IPS-NIHi7 (cell line): Measurements from ENCODE around the gene LRRC8D.

Source experiments
- DNase-seq: peaks from one replicate; pipeline ENCODE4 v3.0.0; 2012; ENCODE audit warnings: mixed read lengths; ENCODE audit errors: extremely low spot score

The LRRC8D gene

DNA sequence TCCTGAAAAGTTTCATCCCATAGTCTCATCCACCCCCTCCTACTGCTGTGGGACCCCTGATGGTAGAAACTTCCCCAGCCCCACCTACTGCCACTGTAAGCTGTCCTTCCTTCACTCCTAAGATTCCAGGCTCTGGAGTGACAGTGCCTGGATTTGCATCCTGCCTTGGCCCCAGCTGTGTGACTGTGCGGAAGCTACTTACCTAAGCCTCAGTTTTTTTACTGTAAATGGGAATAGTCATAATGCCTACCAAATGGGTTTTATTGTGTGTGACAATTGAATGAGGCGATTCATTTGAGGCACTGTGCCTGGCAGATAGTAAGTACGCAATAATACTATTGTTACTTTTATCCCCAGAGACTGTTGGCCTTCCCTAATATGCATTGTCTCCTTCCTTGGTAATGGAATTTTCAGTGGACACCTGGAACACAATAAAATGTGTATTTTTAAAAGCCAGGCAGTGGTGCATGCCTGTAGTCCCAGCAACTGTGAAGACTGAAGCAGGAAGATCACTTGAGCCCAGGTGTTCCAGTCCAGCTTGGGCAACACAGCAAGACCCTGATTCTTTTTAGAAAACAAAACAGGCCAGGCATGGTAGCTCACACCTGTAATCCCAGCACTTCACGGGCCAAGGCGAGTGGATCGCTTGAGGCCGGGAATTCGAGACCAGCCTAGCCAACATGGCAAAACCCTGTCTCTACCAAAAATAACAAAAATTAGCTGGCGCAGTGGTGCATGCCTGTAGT, 119.0 kb downstream of the LRRC8D start:
- no peak for DNase-seq

DNA sequence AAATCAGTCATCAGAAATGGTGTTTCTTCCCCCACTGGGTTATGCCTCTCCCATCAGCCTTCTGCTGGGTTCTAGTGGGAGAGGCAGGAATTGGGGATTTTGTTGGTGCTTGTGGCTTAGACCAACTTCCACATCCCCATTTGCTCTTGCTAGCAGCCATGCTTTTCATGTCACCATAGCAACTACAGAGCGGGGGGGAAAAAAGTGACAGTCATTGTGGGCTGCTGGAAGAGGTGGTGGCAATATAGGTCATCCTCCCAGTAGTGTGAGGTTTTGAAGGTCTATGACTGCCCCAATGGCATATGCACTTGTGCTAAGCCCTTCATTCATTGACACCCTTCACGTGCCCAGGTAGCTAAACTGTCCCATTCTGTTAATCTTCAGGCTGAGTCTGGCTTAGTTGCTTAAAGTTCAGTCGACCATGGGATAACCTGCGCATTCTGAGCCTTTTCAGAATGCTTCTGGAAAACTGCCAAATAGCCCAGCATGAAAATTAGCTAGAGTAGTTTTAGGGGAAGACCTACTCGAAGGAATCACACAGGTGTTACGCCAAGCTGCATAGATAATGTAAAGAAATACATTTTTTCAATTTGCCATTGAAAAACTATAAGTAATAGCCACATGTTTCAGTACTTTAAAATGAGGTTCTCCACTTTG, 120.4 kb downstream of the LRRC8D start:
- no peak for DNase-seq

DNA sequence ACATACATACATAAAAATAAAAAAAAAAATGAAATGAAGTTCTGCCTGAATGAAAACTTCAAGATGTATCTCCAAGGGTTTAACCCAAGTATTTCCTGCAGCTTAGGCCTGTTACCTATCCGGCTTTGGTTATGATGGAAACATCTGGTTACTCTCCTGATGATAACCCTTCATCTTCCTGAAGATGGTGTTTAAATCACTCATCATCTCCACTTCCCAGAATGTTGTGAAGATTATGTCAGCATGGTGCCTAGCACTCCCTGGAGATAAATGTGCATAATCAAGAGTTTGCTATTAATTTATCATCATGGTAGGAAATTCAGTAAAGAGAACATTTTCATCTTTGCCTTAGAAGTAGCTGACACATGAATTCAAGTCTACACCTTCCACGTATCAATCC, 121.2 kb downstream of the LRRC8D start:
- DNase-seq: no peak

DNA sequence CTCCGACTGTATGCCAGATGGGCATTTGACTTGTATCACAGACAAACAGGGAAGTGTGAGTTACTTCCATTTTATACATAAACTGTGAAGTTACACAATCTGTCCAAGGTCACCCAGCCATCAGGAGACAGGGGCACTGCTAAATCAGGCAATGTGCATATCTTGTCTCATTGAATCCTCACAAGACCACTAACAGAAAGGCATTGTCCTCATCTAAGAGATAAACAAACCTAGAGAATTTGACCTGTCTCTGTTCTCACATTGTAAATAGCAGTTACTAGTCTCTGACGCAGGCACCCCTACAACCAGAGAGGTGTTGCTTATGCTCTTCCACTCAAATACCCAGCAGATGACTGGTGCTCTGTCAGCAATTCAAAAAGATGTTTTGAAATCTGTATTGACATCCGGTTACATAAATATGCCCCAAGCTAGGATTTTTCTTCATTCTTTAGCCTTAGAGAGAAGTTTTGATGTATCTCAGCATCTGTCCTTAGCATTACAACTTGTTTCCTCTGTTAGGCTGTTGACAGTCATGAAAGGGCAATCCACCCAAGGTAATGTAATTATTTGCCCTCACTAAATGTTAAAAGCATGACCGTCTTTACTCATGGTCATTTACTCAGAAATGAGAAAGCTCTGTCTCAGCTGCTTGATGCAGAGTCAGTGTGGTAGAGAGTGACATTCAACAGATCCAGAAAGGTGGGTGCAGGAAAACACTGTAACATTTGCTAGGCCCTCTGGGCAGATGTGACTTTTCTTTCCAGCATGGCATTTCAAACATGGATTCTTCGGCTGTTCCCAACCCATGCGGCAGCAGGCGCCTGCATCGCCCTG, 122.2 kb downstream of the LRRC8D start:
- no peak for DNase-seq

DNA sequence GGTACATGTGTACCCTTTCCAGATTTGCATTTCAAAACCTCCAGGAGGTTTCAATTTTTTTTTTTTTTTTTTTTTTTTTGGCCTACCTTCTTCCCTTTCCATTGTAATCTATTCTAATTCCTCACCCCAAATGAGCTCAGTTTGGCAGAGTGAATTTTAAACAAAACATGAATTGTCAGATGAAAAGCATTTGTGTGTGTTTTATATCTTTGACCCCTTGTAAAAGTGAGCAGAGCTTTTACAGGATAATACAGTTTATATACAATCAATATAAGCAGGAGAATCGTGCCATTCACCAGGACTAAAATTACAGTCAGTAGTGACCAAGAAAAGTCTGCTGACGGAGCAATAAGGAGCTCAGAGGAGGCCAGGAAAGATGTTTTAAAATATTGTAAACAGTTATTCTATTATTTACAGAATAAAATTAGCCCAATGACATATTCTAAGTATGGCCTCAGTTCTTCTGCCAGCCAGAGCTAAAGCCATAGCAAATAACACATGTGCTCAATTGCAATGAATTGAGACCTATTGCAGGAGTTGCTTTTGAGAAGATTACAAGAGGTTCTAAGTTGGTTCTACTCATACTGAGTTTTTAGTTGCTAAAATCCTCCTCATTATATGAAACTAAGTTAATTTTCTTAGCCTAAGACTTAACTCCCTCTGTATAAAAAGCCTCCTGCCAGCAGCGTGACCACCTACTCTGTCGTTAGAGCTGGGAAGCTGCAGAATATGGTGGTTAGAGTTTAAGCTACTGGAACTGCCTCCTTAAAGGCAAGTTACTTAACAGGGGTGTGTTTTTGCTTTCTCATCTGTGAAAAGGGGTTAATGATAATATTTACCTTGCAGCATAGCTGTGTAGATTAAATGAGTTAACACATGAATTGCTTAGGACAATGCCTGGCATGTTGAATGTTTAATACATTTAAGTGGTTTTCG, 123.3 kb downstream of the LRRC8D start:
- DNase-seq: no peak

DNA sequence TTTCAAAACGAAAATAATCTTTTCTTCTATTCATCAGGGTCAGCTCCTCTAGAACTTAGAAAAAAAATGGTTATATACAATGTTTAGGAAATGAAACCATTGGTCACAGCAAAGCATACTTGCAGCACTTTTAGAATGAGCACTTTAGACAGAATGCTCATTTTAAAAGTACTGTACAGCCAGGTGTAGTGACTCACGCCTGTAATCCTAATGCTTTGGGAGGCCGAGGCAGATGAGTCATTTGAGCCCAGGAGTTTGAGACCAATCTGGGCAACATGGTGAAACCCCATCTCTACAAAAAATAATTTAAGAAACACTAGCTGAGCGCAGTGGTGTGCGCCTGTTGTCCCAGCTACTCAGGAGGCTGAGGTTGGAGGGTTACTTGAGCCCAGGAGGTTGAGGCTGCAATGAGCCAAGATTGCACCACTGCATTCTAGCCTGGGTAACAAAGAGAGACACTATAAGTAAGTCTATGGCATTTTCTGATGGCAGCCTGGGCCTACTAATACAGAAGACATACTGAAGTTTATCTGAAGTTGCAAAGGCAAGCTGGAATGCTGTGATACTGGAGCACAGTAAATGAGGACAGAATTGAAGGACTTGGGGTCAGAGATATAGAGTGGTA, 125.1 kb downstream of the LRRC8D start:
- DNase-seq: no peak

DNA sequence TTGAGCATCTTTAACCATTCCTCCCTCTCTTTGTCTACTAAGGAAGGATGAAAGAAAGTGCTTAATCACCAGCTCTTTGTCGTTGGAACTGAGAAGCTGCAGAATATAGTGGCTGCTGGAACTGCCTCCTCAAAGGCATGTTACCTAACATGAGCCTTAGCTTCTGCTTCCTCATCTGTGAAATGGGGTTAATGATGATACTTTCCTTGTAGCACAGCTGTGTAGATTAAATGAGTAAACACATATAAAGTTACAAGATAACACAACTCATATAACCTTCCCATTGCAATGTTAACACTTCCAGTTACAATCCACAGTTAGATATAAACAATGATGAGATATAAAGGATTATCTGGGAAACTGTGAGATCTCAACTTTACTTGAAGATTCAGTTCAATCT, 125.7 kb downstream of the LRRC8D start:
- no peak for DNase-seq

DNA sequence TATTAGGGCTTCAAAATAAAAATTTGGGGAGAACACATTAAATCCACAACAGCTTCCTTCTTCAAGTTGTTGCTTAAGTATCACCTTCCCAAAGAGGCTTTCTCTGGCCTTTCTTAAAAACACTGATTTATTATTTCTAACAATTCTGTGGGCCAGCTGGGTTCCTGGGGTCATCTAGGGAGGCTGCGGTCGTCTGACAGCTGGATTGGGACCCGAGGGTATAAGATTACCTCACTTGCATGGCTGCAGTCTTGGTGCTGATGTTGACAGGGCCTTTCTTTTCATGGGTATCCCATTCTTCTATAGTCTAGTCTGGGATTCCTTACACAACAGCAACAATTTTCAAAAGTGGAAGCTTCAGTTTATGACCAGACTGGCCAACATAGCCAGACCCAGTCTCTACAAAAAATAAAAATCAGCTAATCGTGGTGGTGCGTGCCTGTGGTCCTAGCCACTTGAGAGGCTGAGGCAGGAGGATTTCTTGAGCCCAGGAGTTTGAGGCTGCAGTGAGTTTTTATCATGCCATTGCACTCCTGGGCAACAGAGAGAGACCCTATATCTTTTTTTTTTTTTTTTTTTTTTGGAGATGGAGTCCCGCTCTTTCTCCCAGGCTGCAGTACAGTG, 128.0 kb downstream of the LRRC8D start:
- no peak for DNase-seq

DNA sequence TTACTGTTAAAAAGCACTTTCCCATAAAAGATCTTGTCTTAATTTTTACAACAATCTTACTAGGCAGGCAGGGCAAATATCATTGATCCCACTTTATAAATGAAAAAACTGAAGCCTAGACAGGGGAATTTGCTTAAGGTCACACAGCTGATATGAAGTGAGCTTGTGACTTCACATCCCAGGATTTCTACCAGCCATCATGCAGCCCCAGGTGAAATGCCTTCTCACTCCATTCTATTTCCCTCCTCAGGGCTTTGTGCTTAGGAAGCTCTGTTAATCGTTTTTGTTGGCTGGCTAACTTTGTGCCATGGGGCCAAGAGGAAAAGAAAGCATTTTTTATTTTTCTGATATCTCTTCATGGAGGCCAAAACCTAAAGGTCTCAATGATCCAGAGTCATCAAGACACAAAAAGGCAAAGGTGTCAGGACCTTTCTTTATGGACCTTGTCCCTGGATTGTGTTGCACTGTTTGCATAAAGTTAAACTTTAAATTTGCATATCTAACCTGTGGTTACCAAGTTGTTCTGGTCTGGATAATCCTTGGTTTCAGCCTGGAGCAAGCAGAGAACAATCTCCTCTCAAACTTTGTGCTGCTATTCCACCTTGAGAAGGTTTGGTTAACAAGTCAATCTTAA, 129.3 kb downstream of the LRRC8D start:
- DNase-seq: no peak

DNA sequence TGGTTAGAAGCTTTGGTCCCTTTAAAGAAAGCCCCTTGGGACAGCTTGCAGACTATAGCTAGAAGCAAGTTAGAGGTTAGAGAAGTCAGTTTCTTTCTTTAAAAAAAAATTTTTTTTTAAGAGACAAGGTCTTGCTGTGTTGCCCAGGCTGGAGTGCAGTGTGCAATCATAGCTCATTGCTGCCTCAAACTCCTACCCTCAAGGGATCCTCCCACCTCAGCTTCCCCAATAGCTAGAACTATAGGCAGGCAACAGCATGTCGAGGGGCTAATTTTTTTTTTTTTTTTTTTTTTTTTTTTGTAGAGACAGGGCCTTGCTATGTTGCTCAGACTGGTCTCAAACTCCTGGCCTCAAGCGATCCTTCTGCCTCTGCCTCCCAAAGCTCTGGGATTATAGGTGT, 129.9 kb downstream of the LRRC8D start:
- DNase-seq: no peak

DNA sequence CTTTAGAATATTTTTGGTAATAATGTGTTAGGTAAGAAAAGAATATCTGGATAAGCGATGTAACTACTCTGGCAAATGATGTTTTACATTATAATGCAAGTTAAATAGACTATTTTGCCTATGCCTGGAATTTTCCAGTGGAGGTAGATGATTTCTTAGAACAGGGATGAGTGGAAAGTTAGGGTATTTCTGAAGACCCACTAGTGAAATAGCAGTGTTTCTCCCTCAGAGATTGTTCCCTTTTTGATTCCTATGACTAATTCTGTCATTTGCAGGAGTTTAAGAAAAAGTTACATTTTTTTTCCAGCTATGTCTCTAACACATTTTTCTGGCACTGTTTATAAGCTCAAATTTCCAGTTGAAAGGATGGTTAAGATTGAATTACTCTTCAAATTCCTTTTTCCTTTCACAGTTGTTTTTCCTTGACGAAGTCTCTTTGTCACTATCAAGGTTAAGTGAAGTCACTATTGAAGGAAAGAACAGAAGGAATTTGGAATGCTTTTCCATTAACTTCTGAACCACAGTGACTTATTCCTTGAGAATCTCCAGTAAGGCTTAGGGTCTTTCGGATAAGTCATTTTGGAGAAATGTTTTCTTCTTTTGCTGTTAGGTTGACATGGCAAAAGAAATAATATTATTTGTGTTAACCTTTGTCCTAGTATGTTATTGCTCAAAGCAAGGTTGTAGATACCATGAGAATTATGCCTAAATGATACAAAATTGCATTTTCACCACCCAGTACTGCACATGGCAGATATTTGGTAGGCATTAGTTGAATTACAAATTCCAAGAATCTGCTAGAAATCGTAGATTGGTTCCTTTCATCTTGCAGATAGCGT, 131.2 kb downstream of the LRRC8D start:
- DNase-seq: no peak

DNA sequence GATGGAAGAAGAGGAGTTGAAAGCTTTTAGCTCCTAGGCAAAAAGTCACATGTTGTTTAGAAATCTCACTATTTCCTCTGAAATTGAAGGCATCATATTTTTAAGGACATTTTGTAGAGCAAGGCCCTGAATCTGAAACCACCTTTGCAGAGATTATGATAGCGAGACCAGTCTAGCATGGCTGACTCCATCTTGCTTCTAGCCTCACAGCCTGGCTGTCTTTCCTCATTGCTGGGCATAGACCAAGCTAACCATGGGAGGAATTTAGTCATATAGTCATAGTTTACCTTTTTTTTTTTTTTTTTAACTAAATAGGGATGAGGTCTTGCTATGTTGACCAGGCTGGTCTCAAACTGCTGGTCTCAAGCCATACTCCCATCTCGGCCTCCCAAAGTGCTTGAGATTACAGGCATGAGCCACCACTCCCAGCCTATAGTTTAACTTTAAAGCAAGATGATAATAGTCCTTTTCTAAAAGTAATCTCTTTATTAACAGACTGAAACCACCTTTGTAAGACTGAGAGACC, 131.8 kb downstream of the LRRC8D start:
- DNase-seq: no peak

DNA sequence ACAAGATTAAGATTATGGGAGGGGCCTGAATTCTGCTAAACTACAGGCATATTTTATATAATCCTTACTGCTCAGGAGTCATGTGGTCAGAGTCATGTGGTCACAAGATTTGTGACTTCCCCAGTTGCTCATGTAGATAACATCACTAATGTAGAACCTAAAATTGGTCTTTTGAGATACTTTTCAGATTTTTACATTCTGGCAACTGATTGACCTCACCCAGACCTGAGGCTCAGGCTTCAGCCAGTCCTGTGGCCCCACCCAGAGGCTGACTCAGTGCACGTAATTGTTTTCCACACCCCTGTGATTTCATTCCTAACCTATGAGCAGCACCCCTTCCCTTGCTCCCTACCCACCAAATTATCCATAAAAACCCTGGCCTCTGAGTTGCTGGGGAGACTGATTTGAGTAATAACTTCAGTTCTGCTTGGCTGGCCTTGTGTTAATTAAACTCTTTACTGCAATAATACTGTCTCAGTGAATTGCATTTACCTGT, 132.3 kb downstream of the LRRC8D start:
- peak; percentile 61 for DNase-seq

DNA sequence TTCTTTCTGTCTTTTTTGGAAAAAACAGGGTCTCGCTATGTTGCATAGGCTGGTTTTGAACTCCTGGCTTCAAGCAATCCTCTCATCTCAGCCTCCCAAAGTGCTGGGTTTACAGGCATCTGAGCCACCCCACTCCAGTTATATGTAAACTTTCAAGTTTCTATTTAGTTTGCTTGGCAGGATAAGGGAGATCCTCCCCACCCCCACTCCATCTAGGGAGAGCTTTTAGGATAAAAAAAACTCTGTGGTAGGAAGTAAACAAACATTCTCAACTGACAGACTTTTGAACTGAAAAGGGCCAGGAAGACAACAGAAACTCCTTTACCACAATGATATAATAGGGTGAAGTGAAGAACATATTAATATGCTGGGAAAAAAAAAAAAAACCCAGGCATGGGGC, 133.1 kb downstream of the LRRC8D start:
- DNase-seq: no peak

DNA sequence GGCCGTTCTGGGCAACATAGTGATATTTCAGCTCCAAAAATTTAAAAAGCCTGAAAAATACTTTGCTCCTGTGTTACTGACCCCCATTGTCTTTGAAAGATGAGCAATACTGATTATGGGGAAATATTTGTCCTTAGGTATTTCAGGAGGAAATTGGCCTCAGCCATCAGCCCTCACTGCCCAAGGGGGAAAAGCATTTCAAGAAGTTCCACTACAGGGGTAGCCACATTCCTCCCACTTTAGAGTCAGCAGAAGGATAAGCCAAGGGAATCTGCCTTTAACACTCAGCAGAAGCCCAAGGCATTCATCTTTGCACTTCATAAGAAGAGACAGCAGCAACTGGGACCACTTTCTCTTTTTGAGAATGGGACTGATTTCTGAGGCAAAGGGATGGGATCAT, 133.6 kb downstream of the LRRC8D start:
- no peak for DNase-seq

DNA sequence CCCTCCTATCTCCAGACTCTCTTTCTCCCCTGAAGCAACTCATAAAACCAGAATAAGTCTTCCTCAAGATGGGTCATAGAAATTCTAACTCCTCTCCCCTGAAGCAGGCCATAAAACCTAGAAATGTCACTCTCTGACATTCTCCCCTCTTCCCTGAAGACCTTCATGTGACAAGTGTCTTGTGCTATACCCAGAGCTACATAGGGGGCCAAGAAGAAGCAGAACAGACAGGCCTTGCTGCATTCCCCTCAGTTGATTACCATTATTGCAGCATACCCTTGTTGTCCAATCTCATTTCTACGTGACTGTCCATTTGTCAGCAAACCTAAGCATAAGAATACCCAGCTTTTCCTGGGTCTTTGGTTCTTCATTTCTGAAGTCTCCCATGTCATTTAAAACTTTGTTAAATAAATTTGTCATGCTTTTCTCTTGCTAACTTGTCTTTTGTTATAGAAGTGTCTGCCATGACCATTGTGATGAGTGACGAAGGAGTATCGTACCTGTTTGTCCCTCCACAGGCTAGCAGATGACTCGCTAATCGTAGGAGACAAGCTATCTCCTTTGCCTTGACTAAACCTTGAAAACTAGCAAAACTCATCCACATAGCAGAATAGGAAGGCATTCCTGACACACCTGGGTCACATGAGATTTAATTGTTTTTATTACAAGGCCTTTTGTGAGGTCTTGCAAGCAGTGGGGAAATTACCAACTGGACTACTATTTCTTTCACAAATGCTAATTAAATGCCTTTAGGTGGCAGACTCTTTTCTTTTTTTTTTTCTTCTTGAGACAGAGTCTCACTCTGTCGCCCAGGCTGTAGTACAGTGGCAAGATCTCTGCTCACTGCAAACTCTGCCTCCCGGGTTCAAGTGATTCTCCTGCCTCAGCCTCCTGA, 134.7 kb downstream of the LRRC8D start:
- no peak for DNase-seq

DNA sequence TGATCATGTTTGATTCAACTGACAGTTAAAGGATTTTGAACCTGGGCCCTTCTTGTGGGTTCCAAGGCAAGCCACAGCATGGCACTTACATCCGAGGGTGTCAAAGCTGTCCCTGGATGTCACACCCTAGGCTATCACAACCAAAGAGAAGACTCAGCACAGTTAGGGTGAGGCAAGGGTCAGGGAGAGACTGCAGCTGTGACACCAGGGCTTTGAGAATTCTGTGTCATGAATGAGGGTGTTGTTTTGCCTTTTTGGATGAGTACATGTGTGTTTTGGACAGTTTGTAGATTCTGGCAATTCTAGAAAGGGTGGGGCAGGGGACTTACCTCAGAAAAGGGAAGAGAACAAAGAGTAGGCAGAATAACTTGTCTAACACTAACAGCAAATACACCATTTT, 136.3 kb downstream of the LRRC8D start:
- DNase-seq: no peak
